Measurements from ENCODE around the gene GON7.

GON7 gene

GRCh38 chr14:93200553-93200952 lies 6.3 kb downstream of the GON7 start:
- DNase-seq (ENCODE audit: low read depth): no peak
- no peak overlapping the region for H3K4me3 ChIP-seq (ENCODE audit: control insufficient read depth, low read depth, low read length)
- TF ChIP-seq, protein P1, sequence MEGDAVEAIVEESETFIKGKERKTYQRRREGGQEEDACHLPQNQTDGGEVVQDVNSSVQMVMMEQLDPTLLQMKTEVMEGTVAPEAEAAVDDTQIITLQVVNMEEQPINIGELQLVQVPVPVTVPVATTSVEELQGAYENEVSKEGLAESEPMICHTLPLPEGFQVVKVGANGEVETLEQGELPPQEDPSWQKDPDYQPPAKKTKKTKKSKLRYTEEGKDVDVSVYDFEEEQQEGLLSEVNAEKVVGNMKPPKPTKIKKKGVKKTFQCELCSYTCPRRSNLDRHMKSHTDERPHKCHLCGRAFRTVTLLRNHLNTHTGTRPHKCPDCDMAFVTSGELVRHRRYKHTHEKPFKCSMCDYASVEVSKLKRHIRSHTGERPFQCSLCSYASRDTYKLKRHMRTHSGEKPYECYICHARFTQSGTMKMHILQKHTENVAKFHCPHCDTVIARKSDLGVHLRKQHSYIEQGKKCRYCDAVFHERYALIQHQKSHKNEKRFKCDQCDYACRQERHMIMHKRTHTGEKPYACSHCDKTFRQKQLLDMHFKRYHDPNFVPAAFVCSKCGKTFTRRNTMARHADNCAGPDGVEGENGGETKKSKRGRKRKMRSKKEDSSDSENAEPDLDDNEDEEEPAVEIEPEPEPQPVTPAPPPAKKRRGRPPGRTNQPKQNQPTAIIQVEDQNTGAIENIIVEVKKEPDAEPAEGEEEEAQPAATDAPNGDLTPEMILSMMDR (conservative IDR thresholded peaks at IDR 0.05; ENCODE audit: control insufficient read depth, insufficient read depth, low read depth, low read length): no peak

DNA sequence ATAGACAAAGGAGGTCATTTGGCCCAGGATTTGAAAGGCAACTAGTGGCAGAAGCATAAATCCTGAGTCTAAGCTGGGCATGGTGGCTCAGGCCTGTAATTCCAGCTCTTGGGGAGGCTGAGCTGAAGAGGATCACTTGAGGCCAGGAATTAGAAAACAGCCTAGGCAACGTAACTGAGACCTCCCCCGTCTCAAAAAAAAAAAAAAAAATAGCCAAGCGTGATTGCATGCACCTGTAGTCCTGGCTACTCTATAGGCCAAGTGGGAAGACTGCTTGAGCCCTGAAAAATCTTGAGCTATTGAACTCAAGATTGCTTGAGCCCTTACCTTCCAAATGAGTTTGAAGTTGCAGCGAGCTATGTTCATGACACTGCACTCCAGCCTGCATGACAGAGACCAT lies 7.8 kb downstream of the GON7 start:
- TF ChIP-seq, protein P1 (conservative IDR thresholded peaks at IDR 0.05; ENCODE audit: control insufficient read depth, insufficient read depth, low read depth, low read length): no peak
- DNase-seq (ENCODE audit: low read depth): no peak
- no peak overlapping the region for H3K4me3 ChIP-seq (ENCODE audit: control insufficient read depth, low read depth, low read length)

GRCh38 chr14:93195316-93195999 lies 11.4 kb downstream of the GON7 start:
- no peak for DNase-seq (ENCODE audit: low read depth)
- TF ChIP-seq, protein P1 (conservative IDR thresholded peaks at IDR 0.05; ENCODE audit: control insufficient read depth, insufficient read depth, low read depth, low read length): no peak
- no peak overlapping the region for H3K4me3 ChIP-seq (ENCODE audit: control insufficient read depth, low read depth, low read length)

GRCh38 chr14:93186956-93187355 lies 19.9 kb downstream of the GON7 start:
- DNase-seq (ENCODE audit: low read depth): no peak
- no peak overlapping the region for H3K4me3 ChIP-seq (ENCODE audit: control insufficient read depth, low read depth, low read length)
- TF ChIP-seq, protein P1 (conservative IDR thresholded peaks at IDR 0.05; ENCODE audit: control insufficient read depth, insufficient read depth, low read depth, low read length): no peak

- no peak overlapping the region for H3K4me3 ChIP-seq (ENCODE audit: control insufficient read depth, low read depth, low read length)
- TF ChIP-seq, protein P1 (conservative IDR thresholded peaks at IDR 0.05; ENCODE audit: control insufficient read depth, insufficient read depth, low read depth, low read length): no peak
- DNase-seq (ENCODE audit: low read depth): no peak
These were observed 20.4 kb downstream of the GON7 start for GRCh38 chr14:93186466-93186865.

DNA sequence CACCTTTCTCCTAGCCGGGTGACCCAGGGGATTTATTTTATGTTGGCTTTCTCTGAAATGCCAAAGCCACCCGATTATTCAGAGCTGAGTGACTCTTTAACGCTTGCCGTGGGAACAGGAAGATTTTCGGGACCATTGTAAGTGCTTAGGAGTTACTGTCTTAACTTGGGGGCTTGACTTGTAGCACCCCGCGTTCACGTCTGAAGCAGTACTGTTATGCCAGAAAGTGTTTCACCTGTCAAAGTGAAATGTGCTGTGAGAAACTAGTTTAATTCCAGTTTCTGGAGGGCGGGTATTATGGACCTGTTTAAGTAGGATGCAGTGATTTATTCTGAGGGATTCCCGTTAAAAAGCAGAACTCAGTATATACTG lies 21.5 kb downstream of the GON7 start:
- no peak for DNase-seq (ENCODE audit: low read depth)
- TF ChIP-seq, protein P1 (conservative IDR thresholded peaks at IDR 0.05; ENCODE audit: control insufficient read depth, insufficient read depth, low read depth, low read length): no peak
- peak overlapping the region; percentile 87 for H3K4me3 ChIP-seq (ENCODE audit: control insufficient read depth, low read depth, low read length)

Measured in fibroblast of mammary gland (primary cell).